HG03354 (cell line): ENCODE measurements around the gene MTCH1.
"Not testable (repeated sequence)": the region's sequence is repeated elsewhere in the genome, so short reads cannot be mapped to it uniquely, and the experiment has no call there.

ENCODE experiments used
- ATAC-seq: cut with Tn5 transposase; IDR thresholded peaks from one replicate; pipeline ENCODE4 v1.9.1; 2021; ENCODE audit warnings: mild to moderate bottlenecking; ENCODE audit not compliant: unreplicated experiment, poor library complexity, severe bottlenecking

MTCH1 gene

GRCh38 chr6:36999061-36999750 lies 13.2 kb upstream of the MTCH1 start:
- no peak for ATAC-seq

- ATAC-seq: no peak
Observed at GRCh38 chr6:36998723-36999038, 12.7 kb upstream of the MTCH1 start.

- ATAC-seq: no peak
Observed at GRCh38 chr6:36997811-36998722, 12.1 kb upstream of the MTCH1 start.

GRCh38 chr6:36990401-36990800 lies 4.4 kb upstream of the MTCH1 start:
- ATAC-seq: not testable (repeated sequence)

GRCh38 chr6:36989264-36989663 lies 3.3 kb upstream of the MTCH1 start:
- ATAC-seq: no peak

- peak; percentile 23 for ATAC-seq
Observed at GRCh38 chr6:36986704-36987047, 680 bp upstream of the MTCH1 start.

- ATAC-seq: no peak
Observed at GRCh38 chr6:36985417-36985807, 584 bp downstream of the MTCH1 start.

- ATAC-seq: no peak
Observed at GRCh38 chr6:36984581-36985416, 1.2 kb downstream of the MTCH1 start.

GRCh38 chr6:36983538-36983937 lies 2.5 kb downstream of the MTCH1 start:
- no peak for ATAC-seq

GRCh38 chr6:36980876-36981619 lies 4.9 kb downstream of the MTCH1 start:
- ATAC-seq: no peak

- no peak for ATAC-seq
Observed at GRCh38 chr6:36980129-36980528, 5.9 kb downstream of the MTCH1 start.

GRCh38 chr6:36979347-36979742 lies 6.7 kb downstream of the MTCH1 start:
- ATAC-seq: no peak

GRCh38 chr6:36978421-36979346 lies 7.3 kb downstream of the MTCH1 start:
- ATAC-seq: no peak

- no peak for ATAC-seq
Observed at GRCh38 chr6:36977470-36977941, 8.5 kb downstream of the MTCH1 start.

- ATAC-seq: no peak
Observed at GRCh38 chr6:36976931-36977330, 9.1 kb downstream of the MTCH1 start.

- ATAC-seq: no peak
Observed at GRCh38 chr6:36976509-36976908, 9.5 kb downstream of the MTCH1 start.

- ATAC-seq: no peak
Observed at GRCh38 chr6:36976007-36976264, 10.1 kb downstream of the MTCH1 start.

- no peak for ATAC-seq
Observed at GRCh38 chr6:36975231-36976006, 10.6 kb downstream of the MTCH1 start.
